ENCODE measurements around the gene CEMIP.

GRCh38 chr15:80855206-80855605 is 76.0 kb downstream of the CEMIP start:
- TF ChIP-seq CTCF (IDR thresholded peaks at IDR 0.05; ENCODE audit: poor library complexity) (no peak), EZH2phosphoT487 (IDR thresholded peaks at IDR 0.05; ENCODE audit: low read depth, severe bottlenecking, unreplicated experiment) (no peak)
